Measurements from ENCODE around the gene MAP2K6.

MAP2K6 gene

GRCh38 chr17:69414408-69415274 lies at the start of gene MAP2K6:
TSS of gene MAP2K6 (plus strand) at chr17:69414697. CDS start at chr17:69414985, 288 bp downstream.
- DNase-seq, result no peak

DNA sequence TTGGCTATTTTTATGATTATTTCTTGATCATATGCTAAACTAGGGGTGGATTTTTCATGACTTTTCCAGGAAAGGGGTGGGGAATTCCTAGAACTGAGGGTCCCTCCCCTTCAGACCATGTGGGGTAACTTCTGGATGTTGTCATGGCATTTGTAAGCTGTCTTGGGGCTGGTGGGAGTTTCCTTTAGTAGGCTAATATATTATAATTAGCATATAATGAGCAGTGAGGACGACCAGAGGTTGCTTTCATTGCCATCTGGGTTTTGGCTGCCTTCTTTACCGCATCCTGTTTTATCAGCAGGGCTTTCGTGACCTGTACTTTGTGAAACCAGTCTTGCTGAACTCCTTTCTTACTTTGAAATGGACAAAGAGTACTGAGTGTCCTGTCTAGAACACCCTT lies 47.2 kb upstream of the MAP2K6 start:
- DNase-seq, result no peak

DNA sequence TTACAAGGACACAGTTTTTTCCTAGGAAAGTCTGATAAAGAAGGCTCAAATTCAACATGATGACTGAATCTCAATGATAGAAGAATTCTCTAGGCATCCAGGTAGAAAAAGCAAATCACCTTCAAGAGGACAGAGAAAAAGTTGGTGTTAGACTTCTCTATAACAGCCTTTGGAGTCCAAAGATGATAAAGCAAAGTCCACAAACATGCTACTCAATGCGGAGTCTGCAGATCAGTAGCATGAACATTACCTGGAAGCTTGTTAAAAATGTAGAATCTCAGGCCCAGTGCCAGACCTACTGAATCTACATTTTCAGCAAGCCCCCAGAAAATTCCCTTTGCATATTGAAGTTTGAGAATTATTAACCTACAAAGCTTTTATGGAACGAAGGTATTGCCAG lies 41.4 kb upstream of the MAP2K6 start:
- DNase-seq, result no peak

DNA sequence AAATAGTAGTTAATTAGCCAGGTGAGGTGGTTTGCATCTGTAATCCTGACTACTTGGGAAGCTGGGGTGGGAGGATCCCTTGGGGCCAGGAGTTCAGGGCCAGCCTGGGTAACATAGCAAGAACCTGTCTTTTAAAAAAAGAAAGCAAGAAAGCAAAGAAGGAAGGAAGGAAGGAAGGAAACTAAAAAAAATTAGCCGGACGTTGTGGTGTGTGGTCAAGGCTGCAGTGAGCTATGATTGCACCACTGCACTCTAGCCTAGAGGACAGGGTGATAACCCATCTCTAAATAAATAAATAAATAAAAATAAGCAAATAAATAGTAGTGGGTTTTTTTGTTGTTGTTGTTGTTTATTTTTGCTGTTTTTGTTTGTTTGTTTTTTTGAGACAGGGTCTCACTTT lies 39.3 kb upstream of the MAP2K6 start:
- DNase-seq, result no peak

- DNase-seq, result no peak
Observed at GRCh38 chr17:69388822-69389442, 25.6 kb upstream of the MAP2K6 start.

DNA sequence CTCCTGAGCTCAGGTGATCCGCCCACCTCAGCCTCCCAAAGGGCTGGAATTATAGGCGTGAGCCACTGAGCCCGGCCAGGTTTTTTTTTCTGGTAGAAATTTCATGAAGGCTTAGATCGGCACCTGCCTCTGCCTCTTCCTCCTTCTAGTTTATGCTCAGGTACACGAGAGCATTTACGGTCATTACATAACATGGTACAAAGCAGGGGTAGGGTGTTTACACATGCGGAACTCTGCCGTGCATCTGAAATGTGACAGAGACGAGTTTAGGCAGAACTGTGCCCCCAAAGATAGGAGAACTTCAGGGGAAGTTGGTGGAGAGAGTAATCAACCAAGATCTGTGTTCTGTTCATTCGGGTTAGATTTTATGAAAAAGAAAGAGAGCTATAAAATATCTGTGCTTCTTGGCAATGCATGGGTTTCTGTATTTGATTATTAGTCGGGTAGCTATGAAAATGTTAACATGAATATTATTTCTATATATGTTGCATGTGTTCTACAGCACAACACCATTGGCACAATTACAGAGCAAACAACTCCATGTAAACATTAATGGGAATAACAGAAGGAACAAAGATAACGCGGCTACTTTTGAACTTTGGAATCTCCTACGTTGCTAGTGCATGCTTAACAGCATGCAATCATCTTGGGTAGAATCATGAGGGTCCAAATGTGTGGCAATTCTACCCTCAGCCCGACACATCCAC lies 23.5 kb upstream of the MAP2K6 start:
- no peak for DNase-seq

DNA sequence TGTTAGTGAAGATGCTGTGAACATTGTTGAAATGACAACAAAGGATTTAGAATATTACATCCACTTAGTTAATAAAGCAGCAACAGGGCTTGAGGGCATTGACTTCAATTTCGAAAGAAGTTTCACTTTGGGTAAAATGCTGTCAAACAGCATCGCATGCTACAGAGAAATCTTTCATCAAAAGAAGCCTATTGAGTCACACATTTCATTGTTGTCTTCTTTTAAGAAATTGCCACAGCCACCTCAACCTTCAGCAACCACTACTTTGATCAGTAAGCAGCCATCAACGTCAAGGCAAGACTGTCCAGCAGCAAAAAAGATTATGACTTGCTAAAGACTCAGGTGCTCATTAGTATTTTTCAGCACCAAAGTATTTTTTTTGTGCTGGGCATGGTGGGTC lies 13.2 kb upstream of the MAP2K6 start:
- no peak for DNase-seq

DNA sequence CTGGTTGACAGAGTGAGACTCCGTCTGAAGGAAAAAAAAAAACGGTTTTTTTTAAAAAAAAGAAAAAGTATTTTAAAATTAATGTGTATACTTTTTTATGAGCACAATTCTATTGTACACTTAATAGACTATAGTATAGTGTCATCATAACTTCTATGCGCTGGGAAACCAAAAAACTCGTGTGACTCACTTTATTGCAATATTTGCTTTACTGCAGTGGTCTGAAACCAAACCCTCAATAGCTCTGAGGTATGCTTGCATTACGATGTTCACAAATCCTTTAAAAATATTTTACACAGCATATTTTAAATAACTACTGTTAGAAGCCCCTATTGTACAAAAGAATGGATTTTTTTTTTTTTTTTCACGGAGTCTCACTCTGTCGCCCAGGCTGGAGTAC lies 12.4 kb upstream of the MAP2K6 start:
- no peak for DNase-seq

DNA sequence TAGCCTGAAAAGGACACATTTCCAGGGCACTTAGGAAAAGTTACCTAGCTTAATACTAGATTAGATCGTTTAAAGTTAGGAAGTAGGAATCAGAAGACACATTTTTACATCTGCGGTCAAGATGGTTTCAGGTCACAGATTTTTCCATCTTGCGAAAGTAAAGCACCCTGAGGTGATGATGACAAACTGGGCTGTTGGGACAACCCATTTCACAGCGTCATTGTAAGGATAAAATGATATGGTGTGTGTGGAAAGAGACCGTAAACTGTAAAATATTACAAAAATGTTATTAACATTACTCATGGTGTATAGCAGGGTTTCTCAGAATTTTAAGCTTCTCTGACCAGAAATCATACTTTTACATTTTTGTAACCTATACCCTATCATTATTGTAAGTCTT lies 10.1 kb upstream of the MAP2K6 start:
- no peak for DNase-seq

DNA sequence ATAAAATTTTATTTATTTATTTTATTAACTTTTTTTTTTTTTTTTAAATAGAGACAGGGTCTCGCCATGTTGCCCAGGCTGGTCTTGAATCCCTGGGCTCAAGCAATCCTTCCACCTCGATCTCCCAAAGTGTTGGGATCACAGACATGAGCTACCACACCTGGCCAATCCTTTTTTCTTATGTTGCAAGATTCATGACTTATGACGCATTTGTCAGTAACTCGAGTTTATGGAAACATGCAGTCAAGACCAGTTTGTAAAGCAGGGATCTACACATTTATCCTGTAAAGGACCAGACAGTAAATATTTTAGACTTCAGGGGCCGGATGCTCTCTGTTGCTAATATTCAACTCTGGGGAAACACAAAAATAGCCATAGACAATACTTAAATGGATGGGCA lies 9.4 kb upstream of the MAP2K6 start:
- DNase-seq, result no peak

DNA sequence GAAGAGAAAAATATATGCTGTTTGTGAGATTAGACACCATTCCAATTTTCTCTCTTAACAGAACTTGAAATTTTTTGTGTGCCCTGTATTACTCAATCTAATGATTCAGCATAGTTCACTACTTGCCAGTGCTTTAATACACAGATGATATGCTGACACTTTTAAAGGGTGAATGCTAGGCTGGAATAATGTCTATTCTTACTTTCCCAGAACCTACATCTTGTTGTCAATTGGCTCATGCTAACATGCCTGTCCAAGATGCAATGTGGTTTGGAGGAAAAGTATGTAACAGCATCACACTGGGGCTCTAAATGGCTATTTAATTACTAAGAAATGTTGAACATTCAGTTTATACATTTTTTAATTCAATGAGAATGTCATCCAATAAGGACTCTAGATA lies 7.6 kb upstream of the MAP2K6 start:
- no peak for DNase-seq

GRCh38 chr17:69407759-69408158 lies 6.7 kb upstream of the MAP2K6 start:
- no peak for DNase-seq

DNA sequence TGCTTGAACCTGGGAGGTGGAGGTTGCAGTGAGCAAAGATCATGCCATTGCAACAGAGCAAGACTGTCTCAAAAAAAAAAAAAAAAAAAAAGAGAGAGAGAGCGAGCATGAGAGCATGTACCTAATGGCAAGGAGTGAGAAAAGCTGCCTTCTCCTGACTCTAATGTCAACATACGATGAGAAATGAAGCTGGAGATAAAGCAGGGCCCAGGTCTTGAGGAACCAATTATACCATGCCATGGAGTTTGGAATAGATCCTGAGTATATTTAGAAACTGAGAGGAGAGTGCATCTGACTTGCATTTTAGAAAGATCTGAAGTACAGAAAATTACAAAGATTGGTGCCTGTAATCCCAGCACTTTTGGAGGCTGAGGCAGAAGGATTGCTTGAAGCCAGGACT lies 3.8 kb upstream of the MAP2K6 start:
- DNase-seq, result no peak

GRCh38 chr17:69411766-69412165 lies 2.7 kb upstream of the MAP2K6 start:
- no peak for DNase-seq

DNA sequence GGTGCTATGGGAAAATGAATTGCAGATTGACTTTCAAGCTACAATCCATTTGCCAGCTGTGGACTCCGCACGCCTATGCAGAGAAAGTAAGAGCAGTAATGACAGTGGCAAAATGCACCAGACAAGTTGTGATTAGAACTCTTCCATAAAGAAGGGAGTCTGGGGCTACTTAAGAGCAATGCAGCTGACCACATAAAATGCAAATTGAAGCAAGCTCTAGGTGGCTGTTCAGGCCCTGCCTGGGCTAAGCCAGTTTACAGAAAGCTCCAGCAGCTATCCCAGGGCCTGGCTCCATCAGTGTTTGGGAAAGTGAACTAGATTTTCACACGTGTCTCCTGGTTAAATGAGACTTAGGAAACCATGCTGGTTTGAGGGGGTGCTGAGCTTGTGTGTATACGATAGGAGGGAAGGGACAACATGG lies 2.2 kb upstream of the MAP2K6 start:
- no peak for DNase-seq

- DNase-seq, result no peak
Observed at GRCh38 chr17:69415431-69415830, 934 bp downstream of the MAP2K6 start.

- DNase-seq, result no peak
Observed at GRCh38 chr17:69417545-69418483, 3.3 kb downstream of the MAP2K6 start.

GRCh38 chr17:69418535-69418934 lies 4.0 kb downstream of the MAP2K6 start:
- no peak for DNase-seq

DNA sequence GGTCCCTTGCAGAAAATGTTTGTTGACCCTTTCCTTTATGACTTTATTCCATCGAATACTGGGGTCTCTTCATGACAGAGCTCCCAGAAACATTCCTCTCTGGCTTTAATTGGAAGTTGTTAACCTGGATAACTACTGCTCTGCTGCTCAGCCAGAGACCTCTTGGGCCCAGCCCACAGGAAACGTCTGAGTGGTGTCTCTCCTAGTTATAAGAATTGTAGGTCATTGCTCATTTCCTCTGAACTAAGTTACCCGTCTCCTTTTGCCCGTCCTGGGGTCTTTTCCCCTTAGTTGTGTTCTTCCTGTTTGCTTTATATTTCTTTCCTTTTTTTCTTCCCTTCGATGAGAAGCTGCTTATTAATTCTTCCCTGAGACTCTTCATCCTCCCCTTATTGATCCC lies 9.0 kb downstream of the MAP2K6 start:
- no peak for DNase-seq

DNA sequence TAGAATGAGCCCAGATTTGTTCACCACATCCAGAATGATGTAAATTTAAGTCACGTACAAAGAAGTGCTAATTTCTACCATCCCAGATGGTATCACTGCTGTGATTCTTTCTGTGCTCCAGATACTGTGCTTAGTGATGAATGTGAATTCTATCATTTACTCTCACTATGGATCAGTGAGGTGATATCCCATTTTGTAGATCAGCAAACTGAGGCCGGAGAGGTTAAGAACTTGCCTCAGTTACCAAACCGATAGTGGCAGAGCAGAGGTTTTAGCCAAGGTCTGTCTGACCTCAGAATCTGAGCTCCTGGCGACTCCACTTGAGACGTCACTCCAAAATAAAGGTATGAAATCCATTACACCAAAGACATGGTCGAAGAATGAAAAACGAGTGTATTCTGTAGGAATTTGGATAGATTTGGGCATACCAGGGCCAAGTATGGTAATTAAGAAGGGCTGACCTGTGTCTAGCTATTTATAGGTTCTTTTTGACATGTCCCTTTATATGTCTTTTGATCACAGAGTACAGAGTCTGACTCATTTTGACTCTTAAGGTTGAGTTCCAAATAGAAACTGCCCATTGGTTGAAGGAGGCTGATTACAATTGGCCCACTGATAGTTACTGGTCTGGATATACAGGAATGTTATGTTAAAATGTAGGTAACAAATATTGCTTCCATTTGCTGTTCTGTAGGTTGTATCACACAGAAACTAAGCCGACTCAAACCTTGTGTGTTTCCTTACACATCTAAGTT lies 10.0 kb downstream of the MAP2K6 start:
- no peak for DNase-seq

DNA sequence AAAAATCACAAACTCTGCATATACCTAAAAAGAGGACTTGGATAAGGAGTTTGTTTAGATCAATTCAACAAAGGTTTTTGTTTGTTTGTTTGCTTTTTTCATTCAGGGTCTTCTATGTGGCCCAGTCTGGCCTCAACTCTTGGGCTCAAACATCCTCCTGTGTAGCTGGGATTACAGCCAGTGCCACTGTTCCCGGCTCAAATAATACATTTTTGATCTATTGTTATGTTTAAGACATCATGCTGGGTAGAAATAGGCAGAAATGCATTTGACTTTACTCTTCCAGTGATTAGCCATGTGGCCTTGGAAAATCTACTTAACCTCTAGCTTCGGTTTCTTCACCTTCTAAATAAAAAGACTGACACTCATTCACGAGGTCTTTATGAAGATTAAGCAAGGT lies 11.5 kb downstream of the MAP2K6 start:
- DNase-seq, result no peak
